ENCODE measurements around the gene HBD. TPM values are rescaled to one million over a fixed set of nuclear protein-coding genes. Genes with fewer than 3 reads are reported as not detected.
A peak's percentile ranks its signal among the peaks of the same experiment; 100 is the strongest.
"Not testable (repeated sequence)": the region's sequence is repeated elsewhere in the genome, so short reads cannot be mapped to it uniquely, and the experiment has no call there.

HBD gene
- total RNA-seq, 1 donor from 2014 or later: not detected

DNA sequence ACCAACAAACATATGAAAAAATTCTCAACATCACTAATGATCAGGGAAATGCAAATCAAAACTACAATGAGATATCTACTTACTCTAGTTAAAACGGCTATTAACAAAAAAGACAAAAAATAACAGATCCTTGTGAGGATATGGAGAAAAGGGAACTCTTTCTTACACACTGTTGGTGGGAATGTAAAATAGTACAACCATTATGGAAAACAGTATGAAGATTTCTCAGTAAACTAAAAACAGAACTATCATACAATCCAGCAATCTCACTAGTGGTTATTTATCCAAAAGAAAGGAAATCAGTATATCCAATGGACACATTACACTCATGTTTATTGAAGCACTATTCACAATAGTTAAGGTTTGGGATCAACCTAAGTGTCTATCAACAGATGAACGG lies 31.5 kb upstream of the HBD start:
- Histone ChIP-seq H3K27me3 (ENCODE audit: low read depth) (no peaks in the 10 kb centered on the region), H3K4me1 (no peaks in the 10 kb centered on the region), H3K36me3 (no peaks in the 10 kb centered on the region), H3K27ac (no peak overlapping the region), H3K4me3 (no peak overlapping the region), H3K9me3 (no peaks in the 10 kb centered on the region)
- no peak for ATAC-seq
- TF ChIP-seq CTCF (IDR thresholded peaks at IDR 0.05): no peak
- intact Hi-C loops (cut with DNase I): no loop called here
- no peak for DNase-seq

GRCh38 chr11:5258543-5259262 lies 24.4 kb upstream of the HBD start:
- Histone ChIP-seq H3K4me1 (no peaks in the 10 kb centered on the region), H3K9me3 (no peaks in the 10 kb centered on the region), H3K36me3 (no peaks in the 10 kb centered on the region), H3K27ac (no peak overlapping the region), H3K27me3 (ENCODE audit: low read depth) (no peaks in the 10 kb centered on the region), H3K4me3 (no peak overlapping the region)
- intact Hi-C loops (cut with DNase I): no loop called here
- ATAC-seq (no peak), DNase-seq (no peak)
- no peak for TF ChIP-seq CTCF (IDR thresholded peaks at IDR 0.05)

- DNase-seq: no peak
- no peaks in the 10 kb centered on the region for H3K27me3 ChIP-seq (ENCODE audit: low read depth)
- no peaks in the 10 kb centered on the region for H3K4me1 ChIP-seq
- H3K4me3 ChIP-seq: no peak overlapping the region
- H3K9me3 ChIP-seq: no peaks in the 10 kb centered on the region
- ATAC-seq: no peak
- H3K36me3 ChIP-seq: no peaks in the 10 kb centered on the region
- H3K27ac ChIP-seq: no peak overlapping the region
- TF ChIP-seq CTCF (IDR thresholded peaks at IDR 0.05): no peak
- intact Hi-C loops (cut with DNase I): no loop called here
Observed at GRCh38 chr11:5257296-5257695, 23.0 kb upstream of the HBD start.

- intact Hi-C loops (cut with DNase I); DNase-seq; H3K36me3 ChIP-seq; H3K9me3 ChIP-seq; H3K4me1 ChIP-seq; H3K27ac ChIP-seq; H3K4me3 ChIP-seq; H3K27me3 ChIP-seq (ENCODE audit: low read depth): not testable (repeated sequence)
- peak in 1 of 2 donors; percentile 37 for ATAC-seq
Observed at GRCh38 chr11:5254646-5255413, 20.5 kb upstream of the HBD start, which contains the start of gene HBG2. Gene HBG2 (minus strand): TSS chr11:5254781. CDS start chr11:5254728, 53 bp downstream.

DNA sequence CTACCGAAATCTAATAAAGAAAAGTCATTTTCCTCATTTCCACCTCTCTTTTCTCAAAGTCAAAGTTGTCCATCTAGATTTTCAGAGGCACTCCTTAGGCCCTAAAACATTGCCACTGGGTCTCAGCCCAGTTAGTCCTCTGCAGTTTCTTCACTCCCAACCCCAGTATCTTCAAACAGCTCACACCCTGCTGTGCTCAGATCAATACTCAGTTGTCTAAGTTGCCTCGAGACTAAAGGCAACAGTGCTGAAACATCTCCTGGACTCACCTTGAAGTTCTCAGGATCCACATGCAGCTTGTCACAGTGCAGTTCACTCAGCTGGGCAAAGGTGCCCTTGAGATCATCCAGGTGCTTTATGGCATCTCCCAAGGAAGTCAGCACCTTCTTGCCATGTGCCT lies 19.7 kb upstream of the HBD start:
- intact Hi-C loops (cut with DNase I); ATAC-seq; H3K4me3 ChIP-seq: not testable (repeated sequence)

DNA sequence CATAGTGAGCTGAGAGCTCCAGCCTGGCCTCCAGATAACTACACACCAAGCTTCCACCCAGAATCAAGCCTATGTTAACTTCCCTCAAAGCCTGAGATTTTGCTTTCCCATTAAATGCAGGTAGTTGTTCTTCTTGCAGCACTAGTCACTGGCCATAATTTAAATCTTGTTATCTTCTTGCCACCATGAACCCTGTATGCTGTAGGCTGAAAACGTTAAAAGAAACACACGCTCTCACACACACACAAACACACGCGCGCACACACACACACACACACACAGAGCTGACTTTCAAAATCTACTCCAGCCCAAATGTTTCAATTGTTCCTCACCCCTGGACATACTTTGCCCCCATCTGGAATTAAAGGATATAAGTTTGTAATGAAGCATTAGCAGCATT lies 19.2 kb upstream of the HBD start:
- H3K27ac ChIP-seq; H3K4me1 ChIP-seq; H3K9me3 ChIP-seq; intact Hi-C loops (cut with DNase I); ATAC-seq; H3K4me3 ChIP-seq; H3K27me3 ChIP-seq (ENCODE audit: low read depth); H3K36me3 ChIP-seq; DNase-seq: not testable (repeated sequence)

More for the DNA sequence above, 19.7 kb upstream of the HBD start:
- not testable (repeated sequence) for H3K9me3 ChIP-seq; H3K36me3 ChIP-seq; H3K4me1 ChIP-seq; H3K27me3 ChIP-seq (ENCODE audit: low read depth); H3K27ac ChIP-seq; DNase-seq

DNA sequence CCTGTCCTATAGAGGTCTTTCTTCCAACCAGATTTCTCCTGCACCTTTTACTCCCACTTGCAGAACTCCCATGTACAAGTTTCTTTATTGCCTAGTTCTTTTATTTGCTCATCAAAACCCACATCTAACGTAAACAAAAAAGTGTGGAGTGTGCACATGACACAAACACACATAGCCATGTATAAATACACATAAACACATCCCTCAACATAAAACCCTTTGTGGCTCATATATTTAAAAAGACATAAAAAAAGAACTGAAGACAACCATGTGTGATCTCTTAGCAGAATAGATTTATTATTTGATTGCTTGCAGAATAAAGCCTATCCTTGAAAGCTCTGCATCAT lies 18.6 kb upstream of the HBD start:
- no peak overlapping the region for H3K4me3 ChIP-seq
- ATAC-seq (no peak), DNase-seq (no peak)
- intact Hi-C loops (cut with DNase I): no loop called here
- H3K4me1 ChIP-seq: no peaks in the 10 kb centered on the region
- TF ChIP-seq CTCF (IDR thresholded peaks at IDR 0.05): no peak
- H3K27me3 ChIP-seq (ENCODE audit: low read depth): no peaks in the 10 kb centered on the region
- H3K36me3 ChIP-seq: no peaks in the 10 kb centered on the region
- no peaks in the 10 kb centered on the region for H3K9me3 ChIP-seq
- no peak overlapping the region for H3K27ac ChIP-seq
